ENCODE data around the gene LGALS14. TPM values are rescaled to one million over a fixed set of nuclear protein-coding genes. Genes with fewer than 3 reads are reported as not detected.

Gene LGALS14
- total RNA-seq, 2 donors from 2014 or later, result not detected

- Histone ChIP-seq H3K4me1 (no peaks in the 10 kb centered on the region), H3K27me3 (no peaks in the 10 kb centered on the region), H3K27ac (no peak overlapping the region), H3K36me3 (no peaks in the 10 kb centered on the region), H3K4me3 (no peak overlapping the region), H3K9me3 (no peaks in the 10 kb centered on the region)
- DNase-seq (ENCODE audit: low spot score), result no peak
- TF ChIP-seq CTCF (IDR thresholded peaks at IDR 0.05), result no peak
Observed at GRCh38 chr19:39752795-39753194, 48.5 kb downstream of the LGALS14 start.

GRCh38 chr19:39754544-39754943 lies 50.3 kb downstream of the LGALS14 start:
- TF ChIP-seq CTCF (IDR thresholded peaks at IDR 0.05), result no peak
- Histone ChIP-seq H3K27me3 (no peaks in the 10 kb centered on the region), H3K27ac (no peak overlapping the region), H3K4me1 (no peaks in the 10 kb centered on the region), H3K9me3 (no peaks in the 10 kb centered on the region), H3K36me3 (no peaks in the 10 kb centered on the region), H3K4me3 (no peak overlapping the region)
- DNase-seq (ENCODE audit: low spot score), result no peak

GRCh38 chr19:39754971-39755370 lies 50.7 kb downstream of the LGALS14 start:
- H3K4me1 ChIP-seq, result no peaks in the 10 kb centered on the region
- no peak for DNase-seq (ENCODE audit: low spot score)
- H3K4me3 ChIP-seq, result no peak overlapping the region
- no peak overlapping the region for H3K27ac ChIP-seq
- no peaks in the 10 kb centered on the region for H3K36me3 ChIP-seq
- no peak for TF ChIP-seq CTCF (IDR thresholded peaks at IDR 0.05)
- no peaks in the 10 kb centered on the region for H3K27me3 ChIP-seq
- no peaks in the 10 kb centered on the region for H3K9me3 ChIP-seq

Other genes with a start within 250 kb of the LGALS14 start
- gene TIMM50, start 223.6 kb upstream of the LGALS14 start, total RNA-seq, result 10 to 100 TPM; 60.0 to 80.9 TPM
- gene DLL3, start 205.5 kb upstream of the LGALS14 start, total RNA-seq, result not detected
- gene SELENOV, start 189.3 kb upstream of the LGALS14 start, total RNA-seq, result not detected
- 1 to 10 TPM; 2.1 to 2.3 TPM for gene EID2B, start 171.6 kb upstream of the LGALS14 start, total RNA-seq
- gene EID2, start 164.3 kb upstream of the LGALS14 start, total RNA-seq, result 10 to 100 TPM in 1 of 2 donors, 1 to 10 TPM in 1; 6.7 to 11.1 TPM
- gene LGALS13, start 102.0 kb upstream of the LGALS14 start, total RNA-seq, result not detected
- not detected for gene LGALS16, start 48.6 kb upstream of the LGALS14 start, total RNA-seq
- not detected for gene CLC, start 33.5 kb downstream of the LGALS14 start, total RNA-seq
- gene LEUTX, start 74.4 kb downstream of the LGALS14 start, total RNA-seq, result not detected
- 10 to 100 TPM; 11.1 to 14.5 TPM for gene DYRK1B, start 129.7 kb downstream of the LGALS14 start, total RNA-seq
- 10 to 100 TPM; 63.7 to 88.5 TPM for gene FBL, start 141.9 kb downstream of the LGALS14 start, total RNA-seq
- 10 to 100 TPM in 1 of 2 donors, 1 to 10 TPM in 1; 3.6 to 45.5 TPM for gene FCGBP, start 230.2 kb downstream of the LGALS14 start, total RNA-seq